Choroid plexus epithelial cell (primary cell): ENCODE data around the gene ARHGAP1.

Experiments used
- DNase-seq: peaks from one replicate; pipeline ENCODE4 v3.0.0-alpha.2; 2010; ENCODE audit warnings: low read depth
- H3K4me3 ChIP-seq: 2 replicates; pipeline ENCODE4 v1.5.1; 2011; ENCODE audit warnings: low read depth, mild to moderate bottlenecking, control low read depth, low read length, moderate library complexity
- TF ChIP-seq, protein P1 (sequence below): conservative IDR thresholded peaks from 2 replicates; pipeline ENCODE4 v1.5.1; 2011; ENCODE audit warnings: low read depth, mild to moderate bottlenecking, control low read depth, inconsistent platforms, low read length, moderate library complexity

The ARHGAP1 gene

DNA sequence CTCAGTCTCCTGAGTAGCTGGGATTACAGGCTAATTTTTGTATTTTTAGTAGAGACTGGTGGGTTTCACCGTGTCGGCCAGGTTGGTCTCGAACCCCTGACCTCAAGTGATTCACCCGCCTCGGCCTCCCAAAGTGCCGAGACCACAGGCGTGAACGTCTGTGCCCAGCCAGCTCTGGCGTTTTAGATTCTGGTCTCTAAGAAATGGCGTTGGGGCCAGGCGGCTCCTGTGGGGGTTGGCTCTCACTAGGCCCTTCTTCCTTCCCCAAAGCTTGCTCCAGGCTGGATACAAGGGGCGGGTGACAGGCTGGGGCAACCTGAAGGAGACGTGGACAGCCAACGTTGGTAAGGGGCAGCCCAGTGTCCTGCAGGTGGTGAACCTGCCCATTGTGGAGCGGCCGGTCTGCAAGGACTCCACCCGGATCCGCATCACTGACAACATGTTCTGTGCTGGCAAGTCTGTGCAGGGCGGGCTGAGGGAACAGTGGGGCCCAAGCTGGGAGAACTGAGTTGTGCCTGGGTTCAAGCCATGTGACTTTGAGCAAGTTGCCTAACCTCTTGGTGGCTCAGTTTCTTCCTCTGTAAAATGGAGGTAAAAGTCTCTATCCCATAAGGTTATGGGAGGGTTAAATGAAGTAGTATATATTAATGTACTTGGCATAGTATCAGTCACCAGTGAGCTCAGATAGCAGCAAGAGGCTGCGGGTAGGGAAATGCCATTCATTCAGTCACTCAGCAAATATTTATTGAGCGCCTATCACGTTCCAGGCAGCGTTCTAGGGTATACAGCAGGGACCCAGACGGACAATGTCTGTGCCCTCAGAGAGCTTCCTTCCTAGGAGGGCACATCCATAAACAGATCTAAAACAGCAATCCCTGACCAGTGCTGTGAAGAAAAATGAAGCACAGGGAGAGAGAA, 28.9 kb upstream of the ARHGAP1 start:
- peak; percentile 33 for DNase-seq
- TF ChIP-seq, protein P1, sequence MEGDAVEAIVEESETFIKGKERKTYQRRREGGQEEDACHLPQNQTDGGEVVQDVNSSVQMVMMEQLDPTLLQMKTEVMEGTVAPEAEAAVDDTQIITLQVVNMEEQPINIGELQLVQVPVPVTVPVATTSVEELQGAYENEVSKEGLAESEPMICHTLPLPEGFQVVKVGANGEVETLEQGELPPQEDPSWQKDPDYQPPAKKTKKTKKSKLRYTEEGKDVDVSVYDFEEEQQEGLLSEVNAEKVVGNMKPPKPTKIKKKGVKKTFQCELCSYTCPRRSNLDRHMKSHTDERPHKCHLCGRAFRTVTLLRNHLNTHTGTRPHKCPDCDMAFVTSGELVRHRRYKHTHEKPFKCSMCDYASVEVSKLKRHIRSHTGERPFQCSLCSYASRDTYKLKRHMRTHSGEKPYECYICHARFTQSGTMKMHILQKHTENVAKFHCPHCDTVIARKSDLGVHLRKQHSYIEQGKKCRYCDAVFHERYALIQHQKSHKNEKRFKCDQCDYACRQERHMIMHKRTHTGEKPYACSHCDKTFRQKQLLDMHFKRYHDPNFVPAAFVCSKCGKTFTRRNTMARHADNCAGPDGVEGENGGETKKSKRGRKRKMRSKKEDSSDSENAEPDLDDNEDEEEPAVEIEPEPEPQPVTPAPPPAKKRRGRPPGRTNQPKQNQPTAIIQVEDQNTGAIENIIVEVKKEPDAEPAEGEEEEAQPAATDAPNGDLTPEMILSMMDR: no peak

DNA sequence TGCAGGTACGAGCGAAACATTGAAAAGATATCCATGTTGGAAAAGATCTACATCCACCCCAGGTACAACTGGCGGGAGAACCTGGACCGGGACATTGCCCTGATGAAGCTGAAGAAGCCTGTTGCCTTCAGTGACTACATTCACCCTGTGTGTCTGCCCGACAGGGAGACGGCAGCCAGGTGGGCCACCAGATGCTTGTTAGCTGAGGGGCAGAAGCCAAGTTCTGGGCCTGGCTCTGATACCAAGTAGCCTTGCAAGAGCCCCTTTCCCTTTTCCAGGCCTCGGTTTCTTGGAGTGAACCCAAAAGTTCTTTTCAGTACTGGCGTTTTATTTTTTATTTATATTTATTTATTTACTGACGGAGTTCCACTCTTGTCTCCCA, 28.2 kb upstream of the ARHGAP1 start:
- no peak for DNase-seq
- TF ChIP-seq, protein P1: no peak

More for the DNA sequence above, 28.9 kb upstream of the ARHGAP1 start:
- no peak overlapping the region for H3K4me3 ChIP-seq

DNA sequence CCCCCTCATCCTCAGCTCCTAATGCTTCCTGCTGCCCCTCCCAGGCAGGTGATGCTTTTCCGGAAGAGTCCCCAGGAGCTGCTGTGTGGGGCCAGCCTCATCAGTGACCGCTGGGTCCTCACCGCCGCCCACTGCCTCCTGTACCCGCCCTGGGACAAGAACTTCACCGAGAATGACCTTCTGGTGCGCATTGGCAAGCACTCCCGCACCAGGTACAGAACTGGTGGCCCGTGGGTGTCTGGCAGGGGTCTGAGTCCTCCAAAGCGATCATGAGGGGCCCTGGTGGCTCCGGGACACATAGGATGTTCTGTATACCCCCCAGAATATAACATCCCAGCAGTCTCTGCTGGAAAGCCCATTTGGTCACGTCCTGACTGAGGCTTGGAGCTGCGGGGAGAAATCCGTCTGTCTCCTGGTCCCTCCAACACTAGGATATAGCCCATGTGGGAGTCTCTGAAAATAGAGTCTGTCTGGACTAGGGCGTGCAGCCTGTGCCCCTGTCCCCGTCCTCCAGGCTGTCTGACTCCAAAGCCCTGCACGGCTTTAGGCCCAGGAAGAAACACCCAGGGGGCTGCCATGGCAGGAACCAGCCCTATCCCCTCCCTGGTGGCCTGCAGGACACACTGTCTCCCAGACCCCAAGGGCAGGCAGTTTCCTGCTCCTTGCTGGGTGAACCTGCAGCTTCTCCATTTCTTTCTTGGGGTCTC, 27.7 kb upstream of the ARHGAP1 start:
- H3K4me3 ChIP-seq: no peak overlapping the region
- DNase-seq: no peak
- TF ChIP-seq, protein P1: no peak

More for the DNA sequence above, 28.2 kb upstream of the ARHGAP1 start:
- H3K4me3 ChIP-seq: no peak overlapping the region

DNA sequence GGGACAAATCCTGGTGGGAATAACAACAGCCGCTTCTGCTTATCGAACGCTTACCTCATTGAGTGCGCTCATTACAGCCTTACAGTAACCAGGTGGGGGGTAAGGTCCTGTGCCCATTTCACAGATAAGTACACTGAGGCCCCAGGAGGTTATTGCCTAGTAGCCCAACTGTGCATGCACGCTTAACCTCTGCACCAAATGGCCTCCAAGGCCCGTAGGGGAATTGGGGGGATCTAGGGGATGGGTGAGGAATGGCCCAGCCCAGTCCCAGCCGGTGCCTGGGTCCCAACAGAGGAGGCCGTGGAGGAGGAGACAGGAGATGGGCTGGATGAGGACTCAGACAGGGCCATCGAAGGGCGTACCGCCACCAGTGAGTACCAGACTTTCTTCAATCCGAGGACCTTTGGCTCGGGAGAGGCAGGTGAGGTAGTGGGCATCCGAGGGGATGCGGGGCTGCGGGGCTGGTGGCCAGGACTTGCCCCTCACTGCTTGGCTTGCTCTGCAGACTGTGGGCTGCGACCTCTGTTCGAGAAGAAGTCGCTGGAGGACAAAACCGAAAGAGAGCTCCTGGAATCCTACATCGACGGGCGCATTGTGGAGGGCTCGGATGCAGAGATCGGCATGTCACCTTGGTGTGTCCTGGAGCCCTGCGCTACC, 25.9 kb upstream of the ARHGAP1 start:
- no peak overlapping the region for H3K4me3 ChIP-seq
- DNase-seq: no peak
- TF ChIP-seq, protein P1: no peak

DNA sequence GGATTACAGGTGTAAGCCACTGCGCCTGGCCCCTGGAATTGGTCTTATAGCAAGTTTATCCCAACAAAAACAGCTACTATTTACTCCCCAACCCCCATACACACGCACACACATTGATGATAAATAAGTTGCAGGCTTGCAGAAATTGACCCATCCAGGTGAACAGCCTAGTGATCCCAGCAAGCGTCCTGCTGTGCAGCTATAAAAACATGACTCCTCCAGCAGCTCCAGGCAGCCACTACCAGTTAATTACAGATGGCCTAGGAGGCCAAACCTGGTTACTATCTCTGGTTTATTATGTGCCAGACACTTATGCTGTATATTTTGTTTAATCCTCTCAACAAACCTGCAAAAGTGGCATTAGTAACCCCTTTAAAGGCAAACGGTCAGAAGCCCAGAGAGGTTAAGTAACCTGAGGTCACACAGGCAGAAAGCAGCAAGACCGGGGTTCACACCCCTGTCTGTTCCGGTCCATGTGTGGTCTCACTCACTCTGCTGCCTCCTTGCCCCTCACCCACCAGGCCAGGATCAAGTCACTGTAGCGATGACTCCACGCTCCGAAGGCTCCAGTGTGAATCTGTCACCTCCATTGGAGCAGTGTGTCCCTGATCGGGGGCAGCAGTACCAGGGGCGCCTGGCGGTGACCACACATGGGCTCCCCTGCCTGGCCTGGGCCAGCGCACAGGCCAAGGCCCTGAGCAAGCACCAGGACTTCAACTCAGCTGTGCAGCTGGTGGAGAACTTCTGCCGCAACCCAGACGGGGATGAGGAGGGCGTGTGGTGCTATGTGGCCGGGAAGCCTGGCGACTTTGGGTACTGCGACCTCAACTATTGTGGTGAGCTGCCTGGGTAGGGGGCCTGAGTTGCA, 25.2 kb upstream of the ARHGAP1 start:
- TF ChIP-seq, protein P1: no peak
- no peak overlapping the region for H3K4me3 ChIP-seq

DNA sequence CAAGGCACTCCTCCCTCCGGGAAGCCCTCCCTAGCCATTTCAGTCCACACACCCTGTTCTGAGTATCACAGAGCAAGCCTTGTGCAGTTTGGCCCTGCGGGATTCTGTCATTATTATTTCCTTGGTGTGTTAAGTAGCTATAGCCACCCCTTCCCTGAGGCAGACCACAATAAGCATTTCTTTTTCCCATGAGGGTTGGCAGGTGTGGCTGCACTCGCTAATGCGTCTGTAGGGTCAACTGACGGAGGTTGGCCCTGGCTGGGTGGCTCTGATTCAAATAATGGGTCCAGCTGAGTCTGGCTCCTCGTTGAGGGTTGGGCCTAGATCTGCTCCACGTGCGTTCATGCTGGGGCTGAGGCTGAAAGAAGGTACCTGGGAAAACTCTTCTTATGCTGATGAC, 23.7 kb upstream of the ARHGAP1 start:
- no peak for DNase-seq
- TF ChIP-seq, protein P1: no peak

More for the DNA sequence above, 25.2 kb upstream of the ARHGAP1 start:
- DNase-seq: no peak

More for the DNA sequence above, 23.7 kb upstream of the ARHGAP1 start:
- no peak overlapping the region for H3K4me3 ChIP-seq
